Fibroblast of upper back skin (primary cell): ENCODE data around the gene TMEM132D.
"Not testable (repeated sequence)": the region's sequence is repeated elsewhere in the genome, so short reads cannot be mapped to it uniquely, and the experiment has no call there.

ENCODE experiments used
- DNase-seq: peaks from one replicate; pipeline ENCODE4 v3.0.0-alpha.2; 2013

The TMEM132D gene

GRCh38 chr12:129571901-129572494 lies 331.8 kb downstream of the TMEM132D start:
- no peak for DNase-seq

GRCh38 chr12:129570796-129571400 lies 332.9 kb downstream of the TMEM132D start:
- no peak for DNase-seq

- no peak for DNase-seq
Measured at GRCh38 chr12:129566800-129567199, 337.0 kb downstream of the TMEM132D start.

- DNase-seq: no peak
Measured at GRCh38 chr12:129564768-129565167, 339.1 kb downstream of the TMEM132D start.

GRCh38 chr12:129563266-129563665 lies 340.6 kb downstream of the TMEM132D start:
- no peak for DNase-seq

GRCh38 chr12:129561304-129561703 lies 342.5 kb downstream of the TMEM132D start:
- DNase-seq: no peak

GRCh38 chr12:129559776-129560175 lies 344.0 kb downstream of the TMEM132D start:
- no peak for DNase-seq

- peak; percentile 29 for DNase-seq
Measured at GRCh38 chr12:129558036-129558435, 345.8 kb downstream of the TMEM132D start.

GRCh38 chr12:129556082-129556481 lies 347.7 kb downstream of the TMEM132D start:
- no peak for DNase-seq

GRCh38 chr12:129552996-129553750 lies 350.7 kb downstream of the TMEM132D start:
- DNase-seq: no peak

GRCh38 chr12:129551441-129551840 lies 352.4 kb downstream of the TMEM132D start:
- DNase-seq: no peak

GRCh38 chr12:129550353-129550752 lies 353.5 kb downstream of the TMEM132D start:
- no peak for DNase-seq

- DNase-seq: no peak
Measured at GRCh38 chr12:129549656-129550055, 354.2 kb downstream of the TMEM132D start.

- not testable (repeated sequence) for DNase-seq
Measured at GRCh38 chr12:129549020-129549419, 354.8 kb downstream of the TMEM132D start.

- DNase-seq: no peak
Measured at GRCh38 chr12:129544716-129545115, 359.1 kb downstream of the TMEM132D start.

GRCh38 chr12:129540954-129541353 lies 362.9 kb downstream of the TMEM132D start:
- no peak for DNase-seq

GRCh38 chr12:129540249-129540648 lies 363.6 kb downstream of the TMEM132D start:
- DNase-seq: no peak

- not testable (repeated sequence) for DNase-seq
Measured at GRCh38 chr12:129538724-129539335, 365.0 kb downstream of the TMEM132D start.

- no peak for DNase-seq
Measured at GRCh38 chr12:129538137-129538536, 365.7 kb downstream of the TMEM132D start.

- DNase-seq: no peak
Measured at GRCh38 chr12:129534966-129535750, 368.7 kb downstream of the TMEM132D start.

- DNase-seq: no peak
Measured at GRCh38 chr12:129532707-129533499, 370.9 kb downstream of the TMEM132D start.

- no peak for DNase-seq
Measured at GRCh38 chr12:129532082-129532481, 371.7 kb downstream of the TMEM132D start.
